Osteocyte (in vitro differentiated cells): ENCODE data around the gene GCLM. TPM values are rescaled to one million over a fixed set of nuclear protein-coding genes. Genes with fewer than 3 reads are reported as not detected.
"Not testable (repeated sequence)": the region's sequence is repeated elsewhere in the genome, so short reads cannot be mapped to it uniquely, and the experiment has no call there.

Experiments
- DNase-seq: peaks from one replicate; pipeline ENCODE4 v3.0.0; 2021; ENCODE audit warnings: mixed read lengths; ENCODE audit not compliant: unreplicated experiment; ENCODE audit errors: extremely low spot score
- H3K27ac Mint-ChIP-seq: one replicate; pipeline ENCODE4 v1.8.0; 2021; ENCODE audit warnings: mild to moderate bottlenecking, mixed read lengths; ENCODE audit not compliant: unreplicated experiment
- H3K27me3 Mint-ChIP-seq: one replicate; pipeline ENCODE4 v1.8.0; 2021; ENCODE audit warnings: mixed read lengths; ENCODE audit not compliant: unreplicated experiment
- H3K36me3 Mint-ChIP-seq: one replicate; pipeline ENCODE4 v1.8.0; 2021; ENCODE audit warnings: mixed read lengths; ENCODE audit not compliant: unreplicated experiment
- H3K4me1 Mint-ChIP-seq: one replicate; pipeline ENCODE4 v1.8.0; 2021; ENCODE audit warnings: mixed read lengths; ENCODE audit not compliant: unreplicated experiment
- H3K4me3 Mint-ChIP-seq: one replicate; pipeline ENCODE4 v1.8.0; 2021; ENCODE audit warnings: mild to moderate bottlenecking, moderate library complexity, mixed read lengths; ENCODE audit not compliant: unreplicated experiment
- H3K9me3 Mint-ChIP-seq: one replicate; pipeline ENCODE4 v1.8.0; 2021; ENCODE audit warnings: mixed read lengths; ENCODE audit not compliant: unreplicated experiment
- long read RNA-seq: library from polyadenylated mRNA; unstranded; transcript quantifications from one replicate; pipeline ENCODE4 v2.0.0, GENCODE V29; 2021
- total RNA-seq: library from RNA; stranded (reverse); gene quantifications from 2 replicates; pipeline ENCODE4 v1.2.1, GENCODE V29; 2021
- TF ChIP-seq, protein P1 (sequence below): fragments of 200-600 bp; sonication (generic); IDR thresholded peaks from 2 replicates; pipeline ENCODE4 v1.5.0; 2021; ENCODE audit warnings: antibody characterized with exemption, mild to moderate bottlenecking, moderate library complexity

Gene GCLM, protein sequence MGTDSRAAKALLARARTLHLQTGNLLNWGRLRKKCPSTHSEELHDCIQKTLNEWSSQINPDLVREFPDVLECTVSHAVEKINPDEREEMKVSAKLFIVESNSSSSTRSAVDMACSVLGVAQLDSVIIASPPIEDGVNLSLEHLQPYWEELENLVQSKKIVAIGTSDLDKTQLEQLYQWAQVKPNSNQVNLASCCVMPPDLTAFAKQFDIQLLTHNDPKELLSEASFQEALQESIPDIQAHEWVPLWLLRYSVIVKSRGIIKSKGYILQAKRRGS
- 17.5 and 17.7 TPM in 2 replicates for total RNA-seq
- long read RNA-seq, partial matches to known transcripts: 1 of 3 reads
- long read RNA-seq, other reads (novel, unspliced or antisense): 2 of 3 reads

DNA sequence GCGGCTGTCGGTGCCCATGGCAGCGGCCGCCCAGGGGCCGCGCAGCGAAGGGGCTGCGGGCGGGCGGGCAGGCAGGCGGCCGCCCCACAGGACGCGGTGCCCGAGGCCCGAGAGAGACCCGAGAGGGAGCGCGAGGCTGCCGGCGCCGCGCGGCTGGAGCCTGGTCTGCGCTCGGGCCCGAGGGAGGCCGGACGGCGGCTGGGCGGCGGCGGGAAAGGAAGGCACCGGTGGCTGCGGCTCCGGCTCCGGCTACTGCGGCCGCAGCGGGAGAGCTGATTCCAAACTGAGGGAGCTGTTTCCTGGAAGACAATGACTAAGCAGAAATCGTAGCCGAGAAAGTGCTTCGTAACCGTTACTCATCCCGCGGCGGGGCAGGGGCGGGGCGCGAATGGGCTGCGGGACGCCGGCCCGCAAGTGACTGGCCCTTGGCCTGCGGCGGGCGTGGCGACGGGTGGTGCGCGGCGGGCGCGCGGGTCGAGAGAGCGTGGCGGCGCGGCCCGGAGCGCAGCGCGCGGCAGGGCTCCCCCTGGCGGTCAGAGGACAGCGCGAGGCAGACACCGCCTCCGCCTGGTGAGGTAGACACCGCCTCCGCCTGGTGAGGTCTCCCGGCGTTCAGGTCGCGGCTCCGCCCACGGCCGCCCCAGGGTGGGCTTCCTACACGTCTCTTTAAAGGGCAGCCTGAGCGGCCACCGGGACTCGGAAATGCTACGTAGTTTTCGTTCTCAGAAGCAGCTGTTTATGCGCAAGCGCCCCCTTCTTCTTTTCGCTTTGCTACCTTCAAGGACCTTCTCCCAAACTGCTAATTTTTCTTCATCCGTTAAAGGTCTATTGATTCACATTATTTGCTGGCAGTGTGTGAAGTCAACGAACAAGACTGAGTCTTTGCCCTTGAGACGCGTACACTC is at the start of gene GCLM:
Gene GCLM (minus strand): TSS at position 285 of the 905 bp plus-strand sequence. CDS start 267 bp downstream, at position 18.
- Mint-ChIP-seq H3K27ac (peak within 1 kb of the TSS; percentile 87), H3K36me3 (no peaks in the 10 kb centered on the region), H3K9me3 (no peaks in the 10 kb centered on the region), H3K4me1 (peaks cover 28% of the 10 kb centered on the region), H3K4me3 (peak within 1 kb of the TSS; percentile 90), H3K27me3 (peaks cover 18% of the 10 kb centered on the region)
- TF ChIP-seq, protein P1, sequence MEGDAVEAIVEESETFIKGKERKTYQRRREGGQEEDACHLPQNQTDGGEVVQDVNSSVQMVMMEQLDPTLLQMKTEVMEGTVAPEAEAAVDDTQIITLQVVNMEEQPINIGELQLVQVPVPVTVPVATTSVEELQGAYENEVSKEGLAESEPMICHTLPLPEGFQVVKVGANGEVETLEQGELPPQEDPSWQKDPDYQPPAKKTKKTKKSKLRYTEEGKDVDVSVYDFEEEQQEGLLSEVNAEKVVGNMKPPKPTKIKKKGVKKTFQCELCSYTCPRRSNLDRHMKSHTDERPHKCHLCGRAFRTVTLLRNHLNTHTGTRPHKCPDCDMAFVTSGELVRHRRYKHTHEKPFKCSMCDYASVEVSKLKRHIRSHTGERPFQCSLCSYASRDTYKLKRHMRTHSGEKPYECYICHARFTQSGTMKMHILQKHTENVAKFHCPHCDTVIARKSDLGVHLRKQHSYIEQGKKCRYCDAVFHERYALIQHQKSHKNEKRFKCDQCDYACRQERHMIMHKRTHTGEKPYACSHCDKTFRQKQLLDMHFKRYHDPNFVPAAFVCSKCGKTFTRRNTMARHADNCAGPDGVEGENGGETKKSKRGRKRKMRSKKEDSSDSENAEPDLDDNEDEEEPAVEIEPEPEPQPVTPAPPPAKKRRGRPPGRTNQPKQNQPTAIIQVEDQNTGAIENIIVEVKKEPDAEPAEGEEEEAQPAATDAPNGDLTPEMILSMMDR: peak; percentile 98
- peak; percentile 97 for DNase-seq

DNA sequence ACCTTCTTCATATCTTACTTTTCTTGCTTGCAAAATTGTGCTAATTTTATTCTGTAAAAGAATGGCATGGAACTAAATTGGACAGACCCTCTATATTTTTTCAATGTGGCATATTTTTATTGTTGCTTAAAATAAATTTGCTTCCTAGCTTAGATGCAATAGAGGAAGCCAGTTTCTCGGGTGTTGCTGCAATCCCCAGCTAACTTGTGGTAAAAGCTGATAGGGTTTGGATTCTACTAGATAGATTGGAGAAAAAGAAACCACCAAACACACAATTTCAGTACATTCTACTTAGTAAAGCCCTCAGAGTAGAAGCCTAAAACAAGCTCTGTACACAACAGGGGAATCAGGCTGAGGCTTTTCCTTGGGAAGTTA is 49.5 kb upstream of the GCLM start:
- Mint-ChIP-seq H3K4me1 (no peaks in the 10 kb centered on the region), H3K27ac (no peak overlapping the region), H3K27me3 (peaks cover 4% of the 10 kb centered on the region), H3K36me3 (peaks cover 6% of the 10 kb centered on the region), H3K9me3 (peaks cover 20% of the 10 kb centered on the region), H3K4me3 (no peak overlapping the region)
- DNase-seq: no peak
- TF ChIP-seq, protein P1: no peak

DNA sequence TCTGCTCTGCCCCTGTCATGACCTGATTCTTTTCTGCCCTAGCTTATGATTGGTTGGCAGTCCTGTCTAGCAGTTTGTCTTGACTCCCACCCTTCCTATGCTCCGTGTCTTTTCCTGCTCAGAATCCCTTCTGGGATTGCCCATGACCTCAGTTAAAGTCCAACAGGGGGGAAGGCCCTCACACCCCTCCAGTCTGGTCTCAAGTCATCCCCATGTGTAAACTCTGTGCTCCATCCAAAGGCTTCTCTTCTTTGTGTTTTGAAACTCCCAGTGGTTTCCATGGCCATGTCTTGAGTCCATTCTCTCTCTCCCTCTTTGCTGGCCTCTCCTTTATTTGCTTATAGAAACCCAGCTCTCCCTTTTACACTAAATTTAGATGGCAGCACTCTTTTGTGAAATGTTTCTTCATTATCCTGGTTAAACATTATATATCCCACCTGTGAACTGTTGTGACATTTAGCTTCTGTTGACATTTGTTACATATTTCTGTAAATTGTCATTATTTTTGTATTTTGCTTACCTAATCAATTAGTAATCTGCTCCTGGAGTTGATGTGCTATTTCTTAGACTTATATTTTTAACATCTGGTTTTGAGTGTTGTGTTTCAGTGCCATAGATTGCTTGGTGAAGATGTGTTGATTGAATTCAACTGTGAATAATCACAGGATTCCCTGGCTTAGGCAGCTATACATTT is 48.9 kb upstream of the GCLM start:
- TF ChIP-seq, protein P1: no peak
- peaks cover 6% of the 10 kb centered on the region for H3K36me3 Mint-ChIP-seq
- H3K4me3 Mint-ChIP-seq: no peak overlapping the region
- H3K27me3 Mint-ChIP-seq: peaks cover 5% of the 10 kb centered on the region
- no peaks in the 10 kb centered on the region for H3K4me1 Mint-ChIP-seq
- no peak overlapping the region for H3K27ac Mint-ChIP-seq
- H3K9me3 Mint-ChIP-seq: peaks cover 21% of the 10 kb centered on the region
- DNase-seq: no peak

DNA sequence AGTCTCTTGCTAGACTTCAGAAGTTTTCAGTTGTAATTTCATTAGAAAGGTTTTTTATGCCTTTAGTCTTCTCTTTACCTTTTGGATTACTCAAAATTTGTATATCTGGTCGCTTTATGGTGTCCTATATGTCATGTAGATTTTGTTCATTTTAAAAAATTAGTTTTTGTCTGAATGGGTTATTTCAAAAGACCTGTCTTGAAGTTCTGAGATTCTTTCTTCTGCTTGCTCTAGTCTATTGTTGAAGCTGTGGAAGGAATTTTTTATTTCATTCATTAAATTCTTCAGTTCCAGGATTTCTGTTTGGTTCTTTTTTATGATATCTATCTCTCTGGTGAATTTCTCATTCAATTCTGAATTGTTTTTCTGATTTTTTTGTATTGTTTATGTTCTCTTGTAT is 46.5 kb upstream of the GCLM start:
- no peak overlapping the region for H3K4me3 Mint-ChIP-seq
- peaks cover 16% of the 10 kb centered on the region for H3K27me3 Mint-ChIP-seq
- TF ChIP-seq, protein P1: no peak
- no peak overlapping the region for H3K27ac Mint-ChIP-seq
- no peak for DNase-seq
- no peaks in the 10 kb centered on the region for H3K4me1 Mint-ChIP-seq
- peaks cover 38% of the 10 kb centered on the region for H3K9me3 Mint-ChIP-seq
- peaks cover 6% of the 10 kb centered on the region for H3K36me3 Mint-ChIP-seq

DNA sequence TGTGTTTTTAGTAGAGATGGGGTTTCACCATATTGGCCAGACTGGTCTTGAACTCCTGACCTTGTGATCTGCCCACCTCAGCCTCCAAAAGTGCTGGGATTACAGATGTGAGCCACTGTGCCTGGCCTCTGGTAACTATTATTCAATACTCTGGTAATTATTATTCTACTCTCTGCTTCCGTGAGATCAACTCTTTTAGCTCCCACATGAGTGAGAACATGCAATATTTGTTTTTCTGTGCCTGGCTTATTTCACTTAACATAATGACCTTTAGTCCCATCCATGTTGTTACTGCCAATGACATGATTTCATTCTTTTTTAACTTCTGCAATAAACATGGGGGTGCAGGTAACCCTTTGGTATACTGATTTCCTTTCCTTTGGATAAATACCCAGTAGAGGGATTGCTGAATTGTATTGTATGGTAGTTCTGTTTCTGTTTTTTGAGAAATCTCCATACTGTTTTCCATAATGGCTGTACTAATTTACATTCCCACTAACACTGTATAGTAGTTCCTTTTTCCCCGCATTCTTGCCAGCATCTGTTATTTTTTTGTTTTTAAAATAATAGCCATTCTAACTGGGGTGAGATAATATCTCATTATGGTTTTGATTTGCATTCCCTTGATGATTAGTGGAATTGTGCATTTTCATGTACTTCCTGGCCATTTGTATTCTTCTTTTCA is 37.9 kb upstream of the GCLM start:
- H3K4me1 Mint-ChIP-seq, H3K4me3 Mint-ChIP-seq, H3K36me3 Mint-ChIP-seq, DNase-seq, H3K27ac Mint-ChIP-seq: not testable (repeated sequence)
- H3K9me3 Mint-ChIP-seq: peaks cover 12% of the 10 kb centered on the region
- H3K27me3 Mint-ChIP-seq: peaks cover 38% of the 10 kb centered on the region
